NCI-H1048 (cell line): ENCODE data around the gene HERC2.
"Not testable (repeated sequence)": the region's sequence is repeated elsewhere in the genome, so short reads cannot be mapped to it uniquely, and the experiment has no call there.

Source experiments
- DNase-seq: peaks from one replicate; lab custom pipeline; 2025; lab: John Stamatoyannopoulos, UW

The HERC2 gene

GRCh38 chr15:28273873-28274610 is 47.9 kb downstream of the HERC2 start:
- no peak for DNase-seq

GRCh38 chr15:28273468-28273867 is 48.5 kb downstream of the HERC2 start:
- no peak for DNase-seq

- DNase-seq = no peak
Observed at GRCh38 chr15:28272587-28272986, 49.4 kb downstream of the HERC2 start.

GRCh38 chr15:28271697-28272260 is 50.2 kb downstream of the HERC2 start:
- no peak for DNase-seq

GRCh38 chr15:28269097-28269496 is 52.9 kb downstream of the HERC2 start:
- DNase-seq = no peak

GRCh38 chr15:28267727-28268126 is 54.3 kb downstream of the HERC2 start:
- no peak for DNase-seq

GRCh38 chr15:28265334-28266019 is 56.5 kb downstream of the HERC2 start:
- no peak for DNase-seq

GRCh38 chr15:28264166-28264565 is 57.8 kb downstream of the HERC2 start:
- DNase-seq = no peak

- no peak for DNase-seq
Observed at GRCh38 chr15:28262438-28262837, 59.5 kb downstream of the HERC2 start.

GRCh38 chr15:28260722-28261121 is 61.3 kb downstream of the HERC2 start:
- no peak for DNase-seq

- no peak for DNase-seq
Observed at GRCh38 chr15:28260317-28260716, 61.7 kb downstream of the HERC2 start.

- DNase-seq = no peak
Observed at GRCh38 chr15:28255965-28256364, 66.0 kb downstream of the HERC2 start.

- no peak for DNase-seq
Observed at GRCh38 chr15:28252831-28253230, 69.1 kb downstream of the HERC2 start.

GRCh38 chr15:28246605-28247004 is 75.4 kb downstream of the HERC2 start:
- no peak for DNase-seq

- DNase-seq = no peak
Observed at GRCh38 chr15:28243901-28244300, 78.1 kb downstream of the HERC2 start.

GRCh38 chr15:28243399-28243798 is 78.6 kb downstream of the HERC2 start:
- DNase-seq = no peak

- DNase-seq = not testable (repeated sequence)
Observed at GRCh38 chr15:28238296-28238695, 83.7 kb downstream of the HERC2 start.

- DNase-seq = not testable (repeated sequence)
Observed at GRCh38 chr15:28231743-28232142, 90.2 kb downstream of the HERC2 start.

- DNase-seq = not testable (repeated sequence)
Observed at GRCh38 chr15:28231336-28231735, 90.6 kb downstream of the HERC2 start.

- DNase-seq = not testable (repeated sequence)
Observed at GRCh38 chr15:28228990-28229640, 92.9 kb downstream of the HERC2 start.

GRCh38 chr15:28228096-28228495 is 93.9 kb downstream of the HERC2 start:
- no peak for DNase-seq

GRCh38 chr15:28227303-28227702 is 94.7 kb downstream of the HERC2 start:
- peak; percentile 5 for DNase-seq

GRCh38 chr15:28222612-28223011 is 99.4 kb downstream of the HERC2 start:
- not testable (repeated sequence) for DNase-seq
